H1 (cell line): ENCODE results near the gene GPRC5D. TPM values are rescaled to one million over a fixed set of nuclear protein-coding genes. Genes with fewer than 3 reads are reported as not detected.

ENCODE experiments used
- CEBPB ChIP-seq: IDR thresholded peaks from 2 replicates; pipeline ENCODE4 v1.6.1; 2012; ENCODE audit warnings: low read depth, low read length
- CHD1 ChIP-seq: IDR thresholded peaks from 2 replicates; pipeline ENCODE4 v1.6.1; 2012; ENCODE audit warnings: low read depth, low read length, improper control_type of control experiment
- CHD2 ChIP-seq: IDR thresholded peaks from 2 replicates; pipeline ENCODE4 v1.6.1; 2012; ENCODE audit warnings: low read length, improper control_type of control experiment
- EGR1 ChIP-seq: IDR thresholded peaks from 2 replicates; pipeline ENCODE4 v1.6.1; 2011; ENCODE audit warnings: low read depth, low read length, borderline replicate concordance
- FOSL1 ChIP-seq: IDR thresholded peaks from 2 replicates; pipeline ENCODE4 v1.6.1; 2011; ENCODE audit warnings: mild to moderate bottlenecking, low read depth, low read length, moderate library complexity; ENCODE audit not compliant: insufficient read depth
- GTF2F1 ChIP-seq: IDR thresholded peaks from 2 replicates; pipeline ENCODE4 v1.6.1; 2012; ENCODE audit warnings: low read depth, low read length, improper control_type of control experiment, borderline replicate concordance
- KDM1A ChIP-seq: fragments of 200-600, 300-600 bp; sonication (generic); IDR thresholded peaks from 2 replicates; pipeline ENCODE4 v1.7.1; 2016; ENCODE audit warnings: mild to moderate bottlenecking, low read length, borderline replicate concordance
- KDM4A ChIP-seq: IDR thresholded peaks from one replicate; pipeline ENCODE4 v1.7.1; 2012; ENCODE audit warnings: low read depth, mild to moderate bottlenecking, moderate library complexity, low read length, inconsistent platforms; ENCODE audit not compliant: severe bottlenecking
- RAD21 ChIP-seq, 2 experiments: IDR thresholded peaks in 1 of 2; conservative IDR thresholded peaks in 1 of 2; 2 replicates each; pipeline ENCODE4 v1.6.1; 2011; ENCODE audit warnings: low read depth in 2 of 2, low read length in 2 of 2, improper control_type of control experiment in 1 of 2, inconsistent platforms in 1 of 2, mild to moderate bottlenecking in 1 of 2, moderate library complexity in 1 of 2
- RBBP5 ChIP-seq: IDR thresholded peaks from 2 replicates; pipeline ENCODE4 v1.7.1; 2012; ENCODE audit warnings: low read depth, mild to moderate bottlenecking, inconsistent platforms, low read length, moderate library complexity, borderline replicate concordance
- RXRA ChIP-seq: IDR thresholded peaks from 2 replicates; pipeline ENCODE4 v1.6.1; 2011; ENCODE audit warnings: low read depth, mild to moderate bottlenecking, low read length, moderate library complexity; ENCODE audit not compliant: insufficient read depth
- SAP30 ChIP-seq: fragments of 300-600 bp; sonication (generic); IDR thresholded peaks from 2 replicates; pipeline ENCODE4 v1.7.1; 2012; ENCODE audit warnings: low read length, moderate library complexity, mild to moderate bottlenecking, inconsistent platforms; ENCODE audit not compliant: insufficient read depth, insufficient replicate concordance
- SIN3A ChIP-seq, 2 experiments: IDR thresholded peaks in 1 of 2; conservative IDR thresholded peaks in 1 of 2; 2 replicates each; pipeline ENCODE4 v1.6.1; 2011 to 2012; ENCODE audit warnings: low read length in 2 of 2, improper control_type of control experiment in 1 of 2, low read depth in 1 of 2, mild to moderate bottlenecking in 1 of 2
- SP1 ChIP-seq: IDR thresholded peaks from 2 replicates; pipeline ENCODE4 v1.6.1; 2011; ENCODE audit warnings: low read depth, low read length
- SP2 ChIP-seq: IDR thresholded peaks from 2 replicates; pipeline ENCODE4 v1.6.1; 2012; ENCODE audit warnings: mild to moderate bottlenecking, low read length, inconsistent platforms
- SRF ChIP-seq: IDR thresholded peaks from 2 replicates; pipeline ENCODE4 v1.6.1; 2011; ENCODE audit warnings: mild to moderate bottlenecking, low read depth, low read length, moderate library complexity
- TAF1 ChIP-seq: IDR thresholded peaks from 2 replicates; pipeline ENCODE4 v1.6.1; 2011; ENCODE audit warnings: mild to moderate bottlenecking, low read depth, low read length
- TEAD4 ChIP-seq: IDR thresholded peaks from 2 replicates; pipeline ENCODE4 v1.6.1; 2012; ENCODE audit warnings: low read depth, low read length, inconsistent platforms, mixed read lengths
- ZNF274 ChIP-seq: IDR thresholded peaks from 2 replicates; pipeline ENCODE4 v1.7.0; 2012; ENCODE audit warnings: low read length, borderline replicate concordance; ENCODE audit errors: extremely low read depth
- polyA plus RNA-seq, 7 experiments: library from polyadenylated mRNA; depleted of rRNA in 3 of 7; stranded (reverse) in 5 of 7; unstranded in 2 of 7; fragments of >200 nt in 5 of 7; fragments of 200-250 nt in 2 of 7; gene quantifications; 1 replicate in 5 of 7; 2 replicates in 1 of 7; 4 replicates in 1 of 7; pipeline versions ENCODE4 v1.2.1 to v1.2.3, GENCODE V29; 2011 to 2013; ENCODE audit warnings: missing spikeins in 2 of 7, mixed read lengths in 2 of 7
- total RNA-seq: library from RNA; stranded (reverse); fragmentation: NEBNext Ultra II Directional; extraction: Animal tissue kit (Norgen Biotek cat#: 25700); gene quantifications from 2 replicates; pipeline ENCODE4 v1.2.1, GENCODE V29; 2021
- TF ChIP-seq, protein P1 (sequence below): IDR thresholded peaks from 2 replicates; pipeline ENCODE4 v1.6.1; 2012; ENCODE audit warnings: low read length, inconsistent platforms
- TF ChIP-seq, protein P2 (sequence below): IDR thresholded peaks from 2 replicates; pipeline ENCODE4 v1.6.1; 2012; ENCODE audit warnings: inconsistent platforms

GPRC5D gene
- total and polyA plus RNA-seq, 2 of the 8 experiments (the other 6 are each of a cell fraction or from before 2014, with no cell fraction given): 0.45 TPM; not detected in 1

DNA sequence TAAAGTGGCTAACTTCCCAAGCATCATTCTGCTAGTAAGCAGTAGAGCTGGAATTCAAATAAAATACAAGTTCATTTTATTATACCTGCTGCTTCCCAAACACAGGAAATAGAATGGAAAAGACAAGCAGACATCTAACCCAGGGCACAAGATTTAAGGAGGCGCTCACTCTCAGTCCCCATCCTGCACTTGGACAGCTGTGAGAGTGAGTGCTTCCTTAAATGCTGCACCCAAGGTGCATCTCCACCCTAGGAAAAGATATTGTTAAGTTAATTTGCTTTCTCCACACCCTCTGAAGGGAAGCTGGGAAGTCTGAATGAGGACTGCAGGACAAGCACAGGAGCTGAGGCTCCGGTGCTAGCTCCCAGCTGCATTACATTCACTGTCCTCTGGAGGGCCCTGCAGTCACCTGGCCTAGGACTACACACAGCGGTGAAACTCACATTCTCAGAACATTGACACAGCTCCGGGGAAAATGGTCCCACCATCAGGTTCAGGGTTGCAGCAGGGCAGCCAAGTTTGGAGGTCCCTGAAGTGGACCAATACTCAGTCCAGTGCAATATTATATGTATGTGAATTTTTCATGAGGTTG lies 33.9 kb upstream of the GPRC5D start (continued):
- TF ChIP-seq TAF1 (no peak), ZNF274 (no peak), SAP30 (no peak), SP1 (no peak), RAD21 (IDR thresholded peaks at IDR 0.05 in 1 of 2, conservative IDR thresholded peaks at IDR 0.05 in 1 of 2; ENCODE audit: low read depth in 2 of 2, low read length in 2 of 2) (peak; percentile 82 to 87), RBBP5 (no peak), TEAD4 (peak; percentile 36; the same call in 1 of the 2 replicates), CHD1 (no peak), CHD2 (no peak), EGR1 (no peak), SP2 (no peak), SRF (no peak), SIN3A (conservative IDR thresholded peaks at IDR 0.05 in 1 of 2, IDR thresholded peaks at IDR 0.05 in 1 of 2; ENCODE audit: low read depth in 1 of 2, low read length in 2 of 2) (no peak), GTF2F1 (no peak), RXRA (no peak), FOSL1 (no peak), KDM4A (no peak), CEBPB (no peak), KDM1A (no peak)
- TF ChIP-seq, protein P1, sequence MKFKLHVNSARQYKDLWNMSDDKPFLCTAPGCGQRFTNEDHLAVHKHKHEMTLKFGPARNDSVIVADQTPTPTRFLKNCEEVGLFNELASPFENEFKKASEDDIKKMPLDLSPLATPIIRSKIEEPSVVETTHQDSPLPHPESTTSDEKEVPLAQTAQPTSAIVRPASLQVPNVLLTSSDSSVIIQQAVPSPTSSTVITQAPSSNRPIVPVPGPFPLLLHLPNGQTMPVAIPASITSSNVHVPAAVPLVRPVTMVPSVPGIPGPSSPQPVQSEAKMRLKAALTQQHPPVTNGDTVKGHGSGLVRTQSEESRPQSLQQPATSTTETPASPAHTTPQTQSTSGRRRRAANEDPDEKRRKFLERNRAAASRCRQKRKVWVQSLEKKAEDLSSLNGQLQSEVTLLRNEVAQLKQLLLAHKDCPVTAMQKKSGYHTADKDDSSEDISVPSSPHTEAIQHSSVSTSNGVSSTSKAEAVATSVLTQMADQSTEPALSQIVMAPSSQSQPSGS: no peak
- TF ChIP-seq, protein P2, sequence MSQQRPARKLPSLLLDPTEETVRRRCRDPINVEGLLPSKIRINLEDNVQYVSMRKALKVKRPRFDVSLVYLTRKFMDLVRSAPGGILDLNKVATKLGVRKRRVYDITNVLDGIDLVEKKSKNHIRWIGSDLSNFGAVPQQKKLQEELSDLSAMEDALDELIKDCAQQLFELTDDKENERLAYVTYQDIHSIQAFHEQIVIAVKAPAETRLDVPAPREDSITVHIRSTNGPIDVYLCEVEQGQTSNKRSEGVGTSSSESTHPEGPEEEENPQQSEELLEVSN: no peak
